Breast epithelium (tissue), 4 donors: Measurements from ENCODE around the gene EXOG. TPM values are rescaled to one million over a fixed set of nuclear protein-coding genes. Genes with fewer than 3 reads are reported as not detected.
A peak's percentile ranks its signal among the peaks of the same experiment; 100 is the strongest.

Source experiments
- DNase-seq, 2 donors: peaks; one replicate each; pipeline ENCODE4 v3.0.0-alpha.2; 2019; ENCODE audit warnings: low spot score in 2 of 2
- H3K27ac ChIP-seq, 2 donors: fragments of 200-600 bp; sonication (generic) in 1 of 2; one replicate each; pipeline ENCODE4 v1.5.1; 2016 to 2019; ENCODE audit warnings: mild to moderate bottlenecking in 1 of 2
- H3K27me3 ChIP-seq, 2 donors: fragments of 200-600 bp; sonication (generic) in 1 of 2; one replicate each; pipeline versions ENCODE4 v1.5.1 to v1.6.0; 2017 to 2019; ENCODE audit warnings: control low read depth in 1 of 2, mild to moderate bottlenecking in 1 of 2
- H3K36me3 ChIP-seq: fragments of 200-600 bp; one replicate; pipeline ENCODE4 v1.5.1; 2019
- H3K4me1 ChIP-seq, 2 donors: fragments of 200-600 bp; sonication (generic); one replicate each; pipeline ENCODE4 v1.5.1; 2016 to 2019; ENCODE audit warnings: control low read depth in 1 of 2
- H3K4me3 ChIP-seq, 3 donors: fragments of 200-600 bp; sonication (generic); 1 replicate in 2 of 3; 2 replicates in 1 of 3; pipeline ENCODE4 v1.5.1; 2016 to 2019; ENCODE audit warnings: mild to moderate bottlenecking in 3 of 3, moderate library complexity in 2 of 3
- H3K9me3 ChIP-seq, 2 donors: fragments of 200-600 bp; sonication (generic) in 1 of 2; one replicate each; pipeline ENCODE4 v1.5.1; 2016 to 2019; ENCODE audit warnings: control low read depth in 1 of 2
- CTCF ChIP-seq, 3 donors: fragments of 450-650 bp; IDR thresholded peaks; one replicate each; pipeline ENCODE4 v1.5.1; 2016 to 2017; ENCODE audit warnings: antibody characterized with exemption in 3 of 3, mild to moderate bottlenecking in 3 of 3, moderate library complexity in 3 of 3
- POLR2A ChIP-seq: fragments of 450-650 bp; IDR thresholded peaks from one replicate; pipeline ENCODE4 v1.6.1; 2016; ENCODE audit warnings: antibody characterized with exemption, mild to moderate bottlenecking, moderate library complexity
- POLR2AphosphoS5 ChIP-seq, 3 donors: sonication (generic); formaldehyde crosslinking; IDR thresholded peaks; one replicate each; pipeline ENCODE4 v1.6.1; 2017; ENCODE audit warnings: antibody characterized with exemption in 3 of 3
- intact Hi-C: fragments of 100-400 bp; cut with DNase I; formaldehyde crosslinking; loops from one replicate; pipeline ENCODE4 v1.15.1; 2023; ENCODE audit warnings: low total_unique reads
- total RNA-seq, 3 donors: library from RNA; depleted of rRNA; stranded (reverse); fragments of >200 nt; gene quantifications; one replicate each; pipeline ENCODE4 v1.1.0, GENCODE V29; 2016

EXOG gene, protein sequence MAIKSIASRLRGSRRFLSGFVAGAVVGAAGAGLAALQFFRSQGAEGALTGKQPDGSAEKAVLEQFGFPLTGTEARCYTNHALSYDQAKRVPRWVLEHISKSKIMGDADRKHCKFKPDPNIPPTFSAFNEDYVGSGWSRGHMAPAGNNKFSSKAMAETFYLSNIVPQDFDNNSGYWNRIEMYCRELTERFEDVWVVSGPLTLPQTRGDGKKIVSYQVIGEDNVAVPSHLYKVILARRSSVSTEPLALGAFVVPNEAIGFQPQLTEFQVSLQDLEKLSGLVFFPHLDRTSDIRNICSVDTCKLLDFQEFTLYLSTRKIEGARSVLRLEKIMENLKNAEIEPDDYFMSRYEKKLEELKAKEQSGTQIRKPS
- 10 to 100 TPM in 1 of 3 donors, 1 to 10 TPM in 2; 7.5 to 10.2 (median 8.8) TPM for total RNA-seq

GRCh38 chr3:38496131-38496910 is at the start of gene EXOG:
EXOG (plus strand) TSS chr3:38496340; CDS start chr3:38496368, 28 bp downstream.
- Histone ChIP-seq H3K4me1 (no peaks in the 10 kb centered on the region), H3K36me3 (no peaks in the 10 kb centered on the region), H3K9me3 (no peaks in the 10 kb centered on the region), H3K27ac (peak within 1 kb of the TSS; percentile 2 to 70), H3K27me3 (no peaks in the 10 kb centered on the region), H3K4me3 (peak within 1 kb of the TSS; percentile 59 to 79 (median 61))
- intact Hi-C loops, result no loop called here
- TF ChIP-seq CTCF (IDR thresholded peaks at IDR 0.05) (peak; percentile 63 to 69 (median 67)), POLR2AphosphoS5 (IDR thresholded peaks at IDR 0.05) (no peak), POLR2A (no peak)
- peak; percentile 71 to 88 for DNase-seq

GRCh38 chr3:38446812-38447211 is 49.3 kb upstream of the EXOG start:
- no peak for DNase-seq
- intact Hi-C loops, result no loop called here
- H3K9me3 ChIP-seq, result no peaks in the 10 kb centered on the region
- H3K4me1 ChIP-seq, result no peaks in the 10 kb centered on the region
- TF ChIP-seq CTCF (IDR thresholded peaks at IDR 0.05), result no peak
- no peak for TF ChIP-seq POLR2AphosphoS5 (IDR thresholded peaks at IDR 0.05)
- no peak for TF ChIP-seq POLR2A
- no peaks in the 10 kb centered on the region for H3K27me3 ChIP-seq
- H3K4me3 ChIP-seq, result no peak overlapping the region
- H3K27ac ChIP-seq, result no peak overlapping the region
- no peaks in the 10 kb centered on the region for H3K36me3 ChIP-seq

DNA sequence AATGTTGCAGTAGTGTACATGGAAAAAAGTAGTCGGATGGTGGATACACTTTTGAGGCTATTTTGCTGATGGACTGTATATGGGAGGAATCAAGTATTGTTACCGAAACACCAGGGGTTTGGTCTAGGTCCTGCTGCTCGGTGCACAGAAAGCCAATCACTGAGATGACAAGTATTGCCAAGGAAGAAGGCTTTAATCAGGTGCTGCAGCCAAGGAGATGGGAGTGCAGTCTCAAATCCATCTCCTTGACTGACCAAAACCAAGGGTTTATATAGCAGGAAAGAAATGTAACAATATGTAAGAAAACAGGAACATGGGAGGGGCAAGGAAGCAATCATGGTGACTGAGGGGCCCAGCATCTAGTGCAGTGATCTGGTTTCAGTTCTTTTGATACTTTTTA is 45.3 kb upstream of the EXOG start:
- H3K4me3 ChIP-seq, result no peak overlapping the region
- TF ChIP-seq POLR2A (no peak), CTCF (IDR thresholded peaks at IDR 0.05) (no peak), POLR2AphosphoS5 (IDR thresholded peaks at IDR 0.05) (no peak)
- H3K36me3 ChIP-seq, result no peaks in the 10 kb centered on the region
- intact Hi-C loops, result no loop called here
- no peaks in the 10 kb centered on the region for H3K27me3 ChIP-seq
- H3K4me1 ChIP-seq, result peaks cover 0 to 1% of the 10 kb centered on the region in 2 donors
- no peak overlapping the region for H3K27ac ChIP-seq
- DNase-seq, result no peak
- H3K9me3 ChIP-seq, result no peaks in the 10 kb centered on the region

- Histone ChIP-seq H3K9me3 (no peaks in the 10 kb centered on the region), H3K27me3 (no peaks in the 10 kb centered on the region), H3K27ac (peak within 1 kb of the TSS; percentile 92 to 98), H3K36me3 (no peaks in the 10 kb centered on the region), H3K4me3 (peak within 1 kb of the TSS; percentile 58 to 98 (median 85)), H3K4me1 (peaks cover 0 to 15% of the 10 kb centered on the region in 2 donors)
- peak; percentile 84 to 88 for DNase-seq
- TF ChIP-seq CTCF (IDR thresholded peaks at IDR 0.05) (no peak), POLR2AphosphoS5 (IDR thresholded peaks at IDR 0.05) (peak in 1 of 3 donors; percentile 14)
- intact Hi-C loops, result no loop called here
Measured at GRCh38 chr3:38453075-38453912, 42.8 kb upstream of the EXOG start, which contains the start of gene ACVR2B. ACVR2B (plus strand) TSS chr3:38453890; CDS start chr3:38454323, 433 bp downstream.
